ENCODE measurements around the gene SCLY. TPM values are rescaled to one million over a fixed set of nuclear protein-coding genes. Genes with fewer than 3 reads are reported as not detected.
A peak's percentile ranks its signal among the peaks of the same experiment; 100 is the strongest.

SCLY gene
- total RNA-seq, 1 donor from 2014 or later = 46.1 TPM

- no peak for TF ChIP-seq CTCF (conservative IDR thresholded peaks at IDR 0.05)
- H3K4me3 Mint-ChIP-seq = no peak overlapping the region
- H3K9me3 Mint-ChIP-seq = no peaks in the 10 kb centered on the region
- H3K4me1 Mint-ChIP-seq = no peaks in the 10 kb centered on the region
- H3K27me3 Mint-ChIP-seq (ENCODE audit: low read depth) = no peaks in the 10 kb centered on the region
- H3K27ac Mint-ChIP-seq (ENCODE audit: unreplicated experiment) = peak overlapping the region; percentile 57
- peaks cover 5% of the 10 kb centered on the region for H3K36me3 Mint-ChIP-seq (ENCODE audit: low read depth)
- no peak for DNase-seq (ENCODE audit: low read depth, low spot score)
These were observed 35.0 kb upstream of the SCLY start for GRCh38 chr2:238025741-238026360.

- no peaks in the 10 kb centered on the region for H3K27me3 Mint-ChIP-seq (ENCODE audit: low read depth)
- DNase-seq (ENCODE audit: low read depth, low spot score) = no peak
- H3K36me3 Mint-ChIP-seq (ENCODE audit: low read depth) = peaks cover 9% of the 10 kb centered on the region
- TF ChIP-seq CTCF (conservative IDR thresholded peaks at IDR 0.05) = no peak
- no peaks in the 10 kb centered on the region for H3K4me1 Mint-ChIP-seq
- no peaks in the 10 kb centered on the region for H3K9me3 Mint-ChIP-seq
- no peak overlapping the region for H3K4me3 Mint-ChIP-seq
- no peak overlapping the region for H3K27ac Mint-ChIP-seq (ENCODE audit: unreplicated experiment)
These were observed 33.7 kb upstream of the SCLY start for GRCh38 chr2:238027058-238027457.

GRCh38 chr2:238027591-238028415 lies 33.0 kb upstream of the SCLY start:
- DNase-seq (ENCODE audit: low read depth, low spot score) = no peak
- Mint-ChIP-seq H3K9me3 (no peaks in the 10 kb centered on the region), H3K27ac (ENCODE audit: unreplicated experiment) (no peak overlapping the region), H3K4me3 (no peak overlapping the region), H3K4me1 (no peaks in the 10 kb centered on the region), H3K36me3 (ENCODE audit: low read depth) (peaks cover 9% of the 10 kb centered on the region), H3K27me3 (ENCODE audit: low read depth) (no peaks in the 10 kb centered on the region)
- TF ChIP-seq CTCF (conservative IDR thresholded peaks at IDR 0.05) = no peak

- no peaks in the 10 kb centered on the region for H3K4me1 Mint-ChIP-seq
- DNase-seq (ENCODE audit: low read depth, low spot score) = no peak
- no peak for TF ChIP-seq CTCF (conservative IDR thresholded peaks at IDR 0.05)
- H3K9me3 Mint-ChIP-seq = no peaks in the 10 kb centered on the region
- H3K27ac Mint-ChIP-seq (ENCODE audit: unreplicated experiment) = no peak overlapping the region
- H3K4me3 Mint-ChIP-seq = no peak overlapping the region
- peaks cover 9% of the 10 kb centered on the region for H3K36me3 Mint-ChIP-seq (ENCODE audit: low read depth)
- no peaks in the 10 kb centered on the region for H3K27me3 Mint-ChIP-seq (ENCODE audit: low read depth)
These were observed 30.9 kb upstream of the SCLY start for GRCh38 chr2:238029853-238030252.

GRCh38 chr2:238030422-238031155 lies 30.2 kb upstream of the SCLY start:
- TF ChIP-seq CTCF (conservative IDR thresholded peaks at IDR 0.05) = no peak
- DNase-seq (ENCODE audit: low read depth, low spot score) = no peak
- no peaks in the 10 kb centered on the region for H3K9me3 Mint-ChIP-seq
- no peak overlapping the region for H3K27ac Mint-ChIP-seq (ENCODE audit: unreplicated experiment)
- peaks cover 16% of the 10 kb centered on the region for H3K36me3 Mint-ChIP-seq (ENCODE audit: low read depth)
- H3K4me3 Mint-ChIP-seq = no peak overlapping the region
- no peaks in the 10 kb centered on the region for H3K27me3 Mint-ChIP-seq (ENCODE audit: low read depth)
- no peaks in the 10 kb centered on the region for H3K4me1 Mint-ChIP-seq
